ENCODE data around the gene TAS2R38.

DNA sequence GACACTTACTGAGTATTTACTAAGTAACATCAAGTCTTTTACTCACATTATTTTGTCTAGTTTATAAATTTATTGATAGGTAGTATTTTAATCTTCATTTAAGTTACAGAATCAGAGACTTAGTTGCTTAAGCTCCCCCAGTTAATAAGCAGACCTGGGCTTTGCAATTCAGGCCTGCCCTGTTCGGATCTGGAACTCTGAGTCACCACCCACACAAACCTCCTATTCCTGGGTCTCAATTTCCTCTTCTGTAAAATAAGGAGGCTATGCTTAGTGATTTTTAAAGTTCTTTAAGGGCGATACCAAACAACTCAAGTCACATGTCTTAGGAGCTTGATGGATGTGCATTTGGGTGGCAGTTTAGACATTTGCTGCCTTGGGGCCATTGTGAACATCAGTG, 18.6 kb upstream of the TAS2R38 start:
- TF ChIP-seq POLR2AphosphoS5 (IDR thresholded peaks at IDR 0.05; ENCODE audit: low read depth): no peak
- no peak for TF ChIP-seq STAT1 (IDR thresholded peaks at IDR 0.05; ENCODE audit: unreplicated experiment)
- TF ChIP-seq, protein P1, sequence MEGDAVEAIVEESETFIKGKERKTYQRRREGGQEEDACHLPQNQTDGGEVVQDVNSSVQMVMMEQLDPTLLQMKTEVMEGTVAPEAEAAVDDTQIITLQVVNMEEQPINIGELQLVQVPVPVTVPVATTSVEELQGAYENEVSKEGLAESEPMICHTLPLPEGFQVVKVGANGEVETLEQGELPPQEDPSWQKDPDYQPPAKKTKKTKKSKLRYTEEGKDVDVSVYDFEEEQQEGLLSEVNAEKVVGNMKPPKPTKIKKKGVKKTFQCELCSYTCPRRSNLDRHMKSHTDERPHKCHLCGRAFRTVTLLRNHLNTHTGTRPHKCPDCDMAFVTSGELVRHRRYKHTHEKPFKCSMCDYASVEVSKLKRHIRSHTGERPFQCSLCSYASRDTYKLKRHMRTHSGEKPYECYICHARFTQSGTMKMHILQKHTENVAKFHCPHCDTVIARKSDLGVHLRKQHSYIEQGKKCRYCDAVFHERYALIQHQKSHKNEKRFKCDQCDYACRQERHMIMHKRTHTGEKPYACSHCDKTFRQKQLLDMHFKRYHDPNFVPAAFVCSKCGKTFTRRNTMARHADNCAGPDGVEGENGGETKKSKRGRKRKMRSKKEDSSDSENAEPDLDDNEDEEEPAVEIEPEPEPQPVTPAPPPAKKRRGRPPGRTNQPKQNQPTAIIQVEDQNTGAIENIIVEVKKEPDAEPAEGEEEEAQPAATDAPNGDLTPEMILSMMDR (conservative IDR thresholded peaks at IDR 0.05; ENCODE audit: low read depth in 2 of 2): no peak
- TF ChIP-seq CREB1 (CRISPR knock-in tag; IDR thresholded peaks at IDR 0.05; ENCODE audit: low read depth): no peak
